SK-N-SH treated with all-trans-retinoic acid at 6 μM for 48 hours (cell line): ENCODE results near the gene GDF7.

Source experiments
- ATAC-seq: fragments of 200-7000 bp; cut with Tn5 transposase; 3 replicates; pipeline ENCODE4 v1.9.1; 2020; ENCODE audit warnings: mild to moderate bottlenecking, moderate library complexity
- ARNTL ChIP-seq: fragments of 450-650 bp; formaldehyde crosslinking; IDR thresholded peaks from 2 replicates; pipeline ENCODE4 v1.5.0; 2020; ENCODE audit warnings: low read depth, mild to moderate bottlenecking, moderate library complexity, borderline replicate concordance
- BACH2 ChIP-seq: fragments of 250-450 bp; sonication (Bioruptor Pico); IDR thresholded peaks from 2 replicates; pipeline ENCODE4 v1.9.0; 2021; ENCODE audit warnings: mild to moderate bottlenecking, borderline replicate concordance
- CREB5 ChIP-seq: fragments of 250-450 bp; sonication (Bioruptor Pico); IDR thresholded peaks from 2 replicates; pipeline ENCODE4 v1.5.1; 2020; ENCODE audit warnings: low read depth, mild to moderate bottlenecking, moderate library complexity
- CSDC2 ChIP-seq: fragments of 250-450 bp; sonication (Bioruptor Pico); IDR thresholded peaks from 2 replicates; pipeline ENCODE4 v1.5.0; 2020; ENCODE audit warnings: mild to moderate bottlenecking, moderate library complexity
- ESRRG ChIP-seq: fragments of 250-450 bp; sonication (Bioruptor Pico); IDR thresholded peaks from 2 replicates; pipeline ENCODE4 v1.6.1; 2021; ENCODE audit warnings: mild to moderate bottlenecking
- GLIS3 ChIP-seq: fragments of 250-450 bp; sonication (Bioruptor Pico); IDR thresholded peaks from 2 replicates; pipeline ENCODE4 v1.5.0; 2020; ENCODE audit warnings: mild to moderate bottlenecking, moderate library complexity
- ISL1 ChIP-seq: fragments of 250-450 bp; sonication (Bioruptor Pico); IDR thresholded peaks from 2 replicates; pipeline ENCODE4 v2.1.2; 2022; ENCODE audit warnings: mild to moderate bottlenecking, moderate library complexity
- PPARA ChIP-seq: fragments of 250-450 bp; sonication (Bioruptor Pico); IDR thresholded peaks from 2 replicates; pipeline ENCODE4 v1.5.0; 2020; ENCODE audit warnings: mild to moderate bottlenecking, borderline replicate concordance
- SNAI2 ChIP-seq: fragments of 250-450 bp; sonication (Bioruptor Pico); IDR thresholded peaks from 2 replicates; pipeline ENCODE4 v1.5.0; 2020; ENCODE audit warnings: mild to moderate bottlenecking, moderate library complexity
- TCF4 ChIP-seq: fragments of 250-450 bp; sonication (Bioruptor Pico); IDR thresholded peaks from 2 replicates; pipeline ENCODE4 v1.8.0; 2021; ENCODE audit warnings: mild to moderate bottlenecking, moderate library complexity, borderline replicate concordance
- TSHZ2 ChIP-seq: fragments of 250-450 bp; sonication (Bioruptor Pico); IDR thresholded peaks from 2 replicates; pipeline ENCODE4 v1.5.0; 2020; ENCODE audit warnings: mild to moderate bottlenecking, moderate library complexity
- ZC3H10 ChIP-seq: fragments of 250-450 bp; sonication (Bioruptor Pico); IDR thresholded peaks from 2 replicates; pipeline ENCODE4 v1.5.1; 2021; ENCODE audit warnings: mild to moderate bottlenecking, moderate library complexity
- ZFP3 ChIP-seq: fragments of 250-450 bp; sonication (Bioruptor Pico); IDR thresholded peaks from 2 replicates; pipeline ENCODE4 v1.5.0; 2020; ENCODE audit warnings: mild to moderate bottlenecking, moderate library complexity
- ZFP30 ChIP-seq: fragments of 450-650 bp; formaldehyde crosslinking; IDR thresholded peaks from 2 replicates; pipeline ENCODE4 v1.5.0; 2022; ENCODE audit warnings: mild to moderate bottlenecking, moderate library complexity
- ZNF565 ChIP-seq: fragments of 450-650 bp; formaldehyde crosslinking; conservative IDR thresholded peaks from 2 replicates; pipeline ENCODE4 v1.5.0; 2020; ENCODE audit warnings: low read depth, mild to moderate bottlenecking, moderate library complexity
- ZNF70 ChIP-seq: fragments of 450-650 bp; formaldehyde crosslinking; IDR thresholded peaks from 2 replicates; pipeline ENCODE4 v1.5.0; 2020; ENCODE audit warnings: mild to moderate bottlenecking, moderate library complexity
- ZNF8 ChIP-seq: fragments of 450-650 bp; formaldehyde crosslinking; IDR thresholded peaks from 2 replicates; pipeline ENCODE4 v1.5.0; 2020; ENCODE audit warnings: mild to moderate bottlenecking, moderate library complexity
- TF ChIP-seq, protein P1 (sequence below): fragments of 250-450 bp; sonication (Bioruptor Pico); IDR thresholded peaks from 2 replicates; pipeline ENCODE4 v1.8.0; 2020; ENCODE audit warnings: mild to moderate bottlenecking, moderate library complexity, borderline replicate concordance
- TF ChIP-seq, protein P2 (sequence below): fragments of 250-450 bp; sonication (Bioruptor Pico); IDR thresholded peaks from 2 replicates; pipeline ENCODE4 v1.8.0; 2021; ENCODE audit warnings: low read depth, mild to moderate bottlenecking, moderate library complexity, borderline replicate concordance

GDF7 gene

DNA sequence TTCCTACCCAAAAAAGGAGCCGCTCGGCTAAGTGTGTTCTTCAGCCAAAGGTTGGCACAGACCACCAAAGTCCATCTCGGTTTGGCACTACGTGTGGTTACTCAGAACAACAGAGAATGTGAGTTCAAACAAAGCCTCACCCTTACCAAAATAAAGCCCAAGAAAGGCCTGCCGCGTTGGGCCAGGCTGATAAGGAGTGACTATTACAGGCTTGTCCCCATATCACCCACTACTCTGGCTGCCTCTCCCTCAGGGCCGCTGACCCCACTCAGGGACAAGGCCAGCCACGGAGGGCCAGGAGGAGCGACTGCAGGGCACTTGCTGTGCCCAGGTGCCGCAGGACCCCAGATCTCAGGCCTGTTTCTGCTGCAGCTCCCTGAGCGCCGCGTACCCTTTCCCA, 29.8 kb upstream of the GDF7 start:
- no peak for ATAC-seq
- no peak for TF ChIP-seq TCF4 (CRISPR knock-in tag)
- TF ChIP-seq GLIS3 (CRISPR knock-in tag) = no peak
- no peak for TF ChIP-seq ZC3H10
- TF ChIP-seq, all 23 proteins: peak for 0

DNA sequence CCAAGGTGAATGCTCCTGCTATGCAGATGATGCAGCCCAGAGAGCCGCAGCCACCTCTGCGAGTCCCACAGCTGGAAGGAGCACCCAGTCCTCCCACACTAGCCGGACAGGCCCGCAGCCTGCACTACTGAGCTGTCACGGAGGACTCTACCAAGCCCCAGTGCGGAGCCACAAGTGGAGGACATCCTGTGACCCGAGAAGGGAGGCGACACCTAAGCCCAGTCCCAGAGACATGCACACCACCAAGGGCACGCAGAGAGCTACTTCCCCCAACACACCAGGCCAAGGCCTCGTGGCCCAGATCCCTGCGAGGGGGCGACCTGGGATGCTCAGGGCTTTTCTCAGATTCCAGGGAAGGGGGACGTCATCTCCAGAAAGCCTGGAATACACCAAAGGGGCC, 28.9 kb upstream of the GDF7 start:
- ATAC-seq = no peak
- TF ChIP-seq TCF4 (CRISPR knock-in tag) (no peak), ZNF565 (CRISPR knock-in tag) (no peak), ZC3H10 (no peak), ZNF8 (no peak), TSHZ2 (CRISPR knock-in tag) (no peak), ZNF70 (CRISPR knock-in tag) (no peak), ARNTL (CRISPR knock-in tag) (no peak), GLIS3 (CRISPR knock-in tag) (no peak), PPARA (CRISPR knock-in tag) (no peak), CSDC2 (CRISPR knock-in tag) (no peak), SNAI2 (CRISPR knock-in tag) (no peak)
- TF ChIP-seq, protein P1, sequence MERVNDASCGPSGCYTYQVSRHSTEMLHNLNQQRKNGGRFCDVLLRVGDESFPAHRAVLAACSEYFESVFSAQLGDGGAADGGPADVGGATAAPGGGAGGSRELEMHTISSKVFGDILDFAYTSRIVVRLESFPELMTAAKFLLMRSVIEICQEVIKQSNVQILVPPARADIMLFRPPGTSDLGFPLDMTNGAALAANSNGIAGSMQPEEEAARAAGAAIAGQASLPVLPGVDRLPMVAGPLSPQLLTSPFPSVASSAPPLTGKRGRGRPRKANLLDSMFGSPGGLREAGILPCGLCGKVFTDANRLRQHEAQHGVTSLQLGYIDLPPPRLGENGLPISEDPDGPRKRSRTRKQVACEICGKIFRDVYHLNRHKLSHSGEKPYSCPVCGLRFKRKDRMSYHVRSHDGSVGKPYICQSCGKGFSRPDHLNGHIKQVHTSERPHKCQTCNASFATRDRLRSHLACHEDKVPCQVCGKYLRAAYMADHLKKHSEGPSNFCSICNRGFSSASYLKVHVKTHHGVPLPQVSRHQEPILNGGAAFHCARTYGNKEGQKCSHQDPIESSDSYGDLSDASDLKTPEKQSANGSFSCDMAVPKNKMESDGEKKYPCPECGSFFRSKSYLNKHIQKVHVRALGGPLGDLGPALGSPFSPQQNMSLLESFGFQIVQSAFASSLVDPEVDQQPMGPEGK (CRISPR knock-in tag) = no peak
- TF ChIP-seq, protein P2, sequence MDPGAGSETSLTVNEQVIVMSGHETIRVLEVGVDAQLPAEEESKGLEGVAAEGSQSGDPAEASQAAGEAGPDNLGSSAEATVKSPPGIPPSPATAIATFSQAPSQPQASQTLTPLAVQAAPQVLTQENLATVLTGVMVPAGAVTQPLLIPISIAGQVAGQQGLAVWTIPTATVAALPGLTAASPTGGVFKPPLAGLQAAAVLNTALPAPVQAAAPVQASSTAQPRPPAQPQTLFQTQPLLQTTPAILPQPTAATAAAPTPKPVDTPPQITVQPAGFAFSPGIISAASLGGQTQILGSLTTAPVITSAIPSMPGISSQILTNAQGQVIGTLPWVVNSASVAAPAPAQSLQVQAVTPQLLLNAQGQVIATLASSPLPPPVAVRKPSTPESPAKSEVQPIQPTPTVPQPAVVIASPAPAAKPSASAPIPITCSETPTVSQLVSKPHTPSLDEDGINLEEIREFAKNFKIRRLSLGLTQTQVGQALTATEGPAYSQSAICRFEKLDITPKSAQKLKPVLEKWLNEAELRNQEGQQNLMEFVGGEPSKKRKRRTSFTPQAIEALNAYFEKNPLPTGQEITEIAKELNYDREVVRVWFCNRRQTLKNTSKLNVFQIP = no peak

DNA sequence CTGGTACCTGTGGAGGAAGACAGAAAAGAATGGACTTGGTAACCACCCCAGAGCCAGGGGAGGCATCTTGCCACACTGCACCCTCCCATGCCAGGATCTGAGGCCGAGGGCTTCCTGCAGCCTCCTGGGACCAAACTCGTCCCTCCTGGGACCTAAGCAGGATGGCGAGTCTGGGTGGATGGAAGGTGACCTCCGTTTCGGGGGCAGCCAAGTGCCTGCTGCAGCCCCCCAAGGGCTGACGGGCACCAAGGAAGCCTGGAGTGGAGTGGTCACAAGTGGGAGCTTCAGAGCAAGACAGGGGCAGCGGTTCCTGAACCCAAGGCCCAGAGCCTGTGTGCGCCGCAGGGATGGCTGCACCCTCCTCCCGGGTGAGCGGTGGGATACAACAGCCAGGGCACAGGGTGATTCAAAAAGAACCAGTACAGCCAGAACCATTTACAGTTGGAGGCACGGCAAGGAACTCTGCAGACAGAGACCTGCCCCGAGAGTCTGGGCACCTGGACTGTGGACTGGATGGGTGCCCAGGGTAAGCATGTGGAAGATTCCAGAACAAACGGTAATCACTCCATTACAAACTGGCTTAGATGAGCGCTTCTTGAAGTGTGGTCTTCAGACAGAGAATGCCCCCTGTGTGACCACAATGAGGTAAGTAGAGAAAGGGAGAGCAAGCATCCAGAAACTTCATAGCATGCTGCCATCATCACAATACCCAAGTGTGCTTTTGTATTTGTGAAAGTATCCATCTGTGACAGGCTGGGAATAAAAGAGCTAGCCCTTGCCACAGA, 28.1 kb upstream of the GDF7 start:
- ATAC-seq = no peak
- TF ChIP-seq ESRRG (no peak), ZFP30 (CRISPR knock-in tag) (no peak), ZFP3 (no peak), PPARA (CRISPR knock-in tag) (no peak), ZNF8 (no peak), TSHZ2 (CRISPR knock-in tag) (no peak), ARNTL (CRISPR knock-in tag) (no peak), ZNF565 (CRISPR knock-in tag) (no peak), ISL1 (no peak), BACH2 (CRISPR knock-in tag) (no peak), SNAI2 (CRISPR knock-in tag) (no peak), ZC3H10 (no peak), CREB5 (CRISPR knock-in tag) (no peak), ZNF70 (CRISPR knock-in tag) (no peak)
